GM12878 (cell line): Measurements from ENCODE around the gene ACADM. TPM values are rescaled to one million over a fixed set of nuclear protein-coding genes. Genes with fewer than 3 reads are reported as not detected.

Experiments used
- ATAC-seq: fragments of 200-7000 bp; cut with Tn5 transposase; 3 replicates; pipeline ENCODE4 v1.9.1; 2020; ENCODE audit warnings: mild to moderate bottlenecking, moderate library complexity
- BruUV-seq: library from RNA; stranded (reverse); fragments of 400-500 nt; replicated peaks from 2 replicates; lab custom pipeline; 2021; lab: Mats Ljungman, UMichigan
- CTCF ChIA-PET: fragments of 300-600 bp; sonication (Branson Sonifier 250); formaldehyde crosslinking; extraction: SDS; loops from one replicate; lab custom pipeline; 2021; ENCODE audit warnings: inconsistent platforms; lab: Yijun Ruan, JAX
- POLR2A ChIA-PET: fragments of 350-600 bp; formaldehyde crosslinking; extraction: SDS; loops from one replicate; lab custom pipeline; 2021; ENCODE audit warnings: inconsistent platforms; lab: Charles Lee
- RAD21 ChIA-PET: fragments of 300-600 bp; sonication (Branson Sonifier 250); formaldehyde crosslinking; loops from one replicate; lab custom pipeline; 2023; ENCODE audit warnings: antibody characterized with exemption; ENCODE audit not compliant: unreplicated experiment; lab: Charles Lee
- SMC1A ChIA-PET: fragments of 300-600 bp; sonication (Branson Sonifier 250); formaldehyde crosslinking; loops from one replicate; lab custom pipeline; 2023; ENCODE audit not compliant: unreplicated experiment, uncharacterized antibody; lab: Charles Lee
- DNase-seq: peaks from one replicate; pipeline ENCODE4 v3.0.0-alpha.2; 2011; ENCODE audit warnings: low read depth, low spot score
- FAIRE-seq: peaks from 3 replicates; lab custom pipeline; 2011; peaks lifted over from hg19 to GRCh38; lab: Jason Lieb, UNC
- H2AFZ ChIP-seq: 2 replicates; pipeline ENCODE4 v1.6.0; 2011; ENCODE audit warnings: low read depth, low read length, control low read depth; ENCODE audit not compliant: control insufficient read depth
- H3K27ac ChIP-seq: 2 replicates; pipeline ENCODE4 v1.5.1; 2011; ENCODE audit warnings: control low read depth; ENCODE audit not compliant: control insufficient read depth, insufficient read depth
- H3K27me3 ChIP-seq, 2 experiments: replicated peaks in 1 of 2; 2 replicates each; pipeline versions ENCODE4 v1.6.0 to v1.6.1; 2011; ENCODE audit warnings: low read length in 1 of 2; ENCODE audit not compliant: control insufficient read depth in 2 of 2, insufficient read depth in 2 of 2
- H3K36me3 ChIP-seq, 2 experiments: 2 replicates each; pipeline ENCODE4 v1.5.1; 2011; ENCODE audit warnings: low read length in 1 of 2; ENCODE audit not compliant: control insufficient read depth in 2 of 2, insufficient read depth in 2 of 2
- H3K4me1 ChIP-seq: 2 replicates; pipeline ENCODE4 v1.6.1; 2011; ENCODE audit warnings: mild to moderate bottlenecking, low read length, moderate library complexity, mixed read lengths; ENCODE audit not compliant: control insufficient read depth, insufficient read depth
- H3K4me2 ChIP-seq: 2 replicates; pipeline ENCODE4 v1.6.0; 2011; ENCODE audit warnings: control low read depth; ENCODE audit not compliant: control insufficient read depth, insufficient read depth
- H3K4me3 ChIP-seq: fragments of 200-600 bp; sonication (generic); 2 replicates; pipeline ENCODE4 v1.5.1; 2016
- H3K79me2 ChIP-seq: 2 replicates; pipeline ENCODE4 v1.6.0; 2011; ENCODE audit warnings: low read length; ENCODE audit not compliant: control insufficient read depth, insufficient read depth
- H3K9ac ChIP-seq: 2 replicates; pipeline ENCODE4 v1.8.0; 2011; ENCODE audit warnings: low read length, control low read depth, mixed read lengths; ENCODE audit not compliant: control insufficient read depth, insufficient read depth
- H3K9me3 ChIP-seq: replicated peaks from 3 replicates; pipeline ENCODE4 v1.5.1; 2011; ENCODE audit warnings: mild to moderate bottlenecking, low read length; ENCODE audit not compliant: control insufficient read depth, insufficient read depth
- H4K20me1 ChIP-seq: 2 replicates; pipeline ENCODE4 v1.6.0; 2011; ENCODE audit not compliant: control insufficient read depth, insufficient read depth
- ASH2L ChIP-seq: fragments of 300-600, 200-600 bp; sonication (generic); IDR thresholded peaks from 2 replicates; pipeline ENCODE4 v1.6.1; 2017; ENCODE audit warnings: low read depth, mild to moderate bottlenecking, borderline replicate concordance
- DPF2 ChIP-seq: fragments of 450-650 bp; IDR thresholded peaks from 2 replicates; pipeline ENCODE4 v1.6.1; 2017; ENCODE audit warnings: mild to moderate bottlenecking
- EZH2 ChIP-seq: IDR thresholded peaks from 2 replicates; pipeline ENCODE4 v1.6.1; 2012; ENCODE audit warnings: low read depth, mild to moderate bottlenecking, control low read depth, inconsistent platforms, low read length, borderline replicate concordance; ENCODE audit not compliant: control insufficient read depth
- IKZF1 ChIP-seq: fragments of 450-650 bp; conservative IDR thresholded peaks from 2 replicates; pipeline ENCODE4 v1.6.1; 2017; ENCODE audit warnings: antibody characterized with exemption, mild to moderate bottlenecking
- MTA3 ChIP-seq: IDR thresholded peaks from 2 replicates; pipeline ENCODE4 v1.6.1; 2012; ENCODE audit warnings: low read length, inconsistent platforms, borderline replicate concordance
- NFYB ChIP-seq: IDR thresholded peaks from 2 replicates; pipeline ENCODE4 v1.6.1; 2011; ENCODE audit warnings: low read depth, mild to moderate bottlenecking, low read length, improper control_type of control experiment, moderate library complexity; ENCODE audit not compliant: insufficient read depth
- PBX3 ChIP-seq: IDR thresholded peaks from 2 replicates; pipeline ENCODE4 v1.6.1; 2011; ENCODE audit warnings: mild to moderate bottlenecking, low read depth, low read length, moderate library complexity; ENCODE audit not compliant: insufficient replicate concordance
- POU2F2 ChIP-seq: IDR thresholded peaks from 3 replicates; pipeline ENCODE4 v1.6.1; 2011; ENCODE audit warnings: low read depth, mild to moderate bottlenecking, low read length, borderline replicate concordance
- RAD21 ChIP-seq: IDR thresholded peaks from 2 replicates; pipeline ENCODE4 v1.6.1; 2011; ENCODE audit warnings: mild to moderate bottlenecking, low read depth, low read length, moderate library complexity; ENCODE audit not compliant: insufficient read depth
- RBBP5 ChIP-seq: fragments of 200-600 bp; sonication (generic); conservative IDR thresholded peaks from 2 replicates; pipeline ENCODE4 v1.6.1; 2016
- RCOR1 ChIP-seq: conservative IDR thresholded peaks from 2 replicates; pipeline ENCODE4 v1.6.1; 2012; ENCODE audit warnings: low read depth, low read length, improper control_type of control experiment
- RELA ChIP-seq: fragments of 450-650 bp; IDR thresholded peaks from 2 replicates; pipeline ENCODE4 v1.8.0; 2014; ENCODE audit warnings: borderline replicate concordance; ENCODE audit not compliant: partially characterized antibody
- RELB ChIP-seq: fragments of 450-650 bp; IDR thresholded peaks from 2 replicates; pipeline ENCODE4 v1.6.1; 2017; ENCODE audit warnings: low read depth, mild to moderate bottlenecking, moderate library complexity
- SMARCA5 ChIP-seq: fragments of 450-650 bp; IDR thresholded peaks from 2 replicates; pipeline ENCODE4 v1.6.1; 2017; ENCODE audit warnings: mild to moderate bottlenecking
- SUPT20H ChIP-seq: IDR thresholded peaks from 2 replicates; pipeline ENCODE4 v1.6.1; 2011; ENCODE audit warnings: low read depth, mild to moderate bottlenecking, low read length, moderate library complexity, borderline replicate concordance; ENCODE audit not compliant: control insufficient read depth
- SUZ12 ChIP-seq: fragments of 200-600 bp; sonication (generic); IDR thresholded peaks from one replicate; pipeline ENCODE4 v1.6.1; 2018; ENCODE audit warnings: antibody characterized with exemption, mild to moderate bottlenecking; ENCODE audit not compliant: unreplicated experiment
- TCF12 ChIP-seq: IDR thresholded peaks from 2 replicates; pipeline ENCODE4 v1.6.1; 2011; ENCODE audit warnings: low read depth, mild to moderate bottlenecking, low read length
- WGBS: methylation state at CpG from one replicate; pipeline ENCODE4 v1.1.6; 2016; ENCODE audit warnings: low lambda C conversion rate; ENCODE audit not compliant: insufficient replicate concordance, insufficient coverage; ENCODE audit errors: missing lambda C conversion rate; 5-methylcytosine and 5-hydroxymethylcytosine counted together
- in situ Hi-C: fragments of 300-500 bp; cut with MboI; formaldehyde crosslinking; loops from 9 replicates; pipeline ENCODE4 v1.14.3; 2018; ENCODE audit warnings: mixed read lengths
- intact Hi-C: fragments of 100-400 bp; cut with micrococcal nuclease; formaldehyde crosslinking; loops from one replicate; pipeline ENCODE4 v1.14.2; 2022; ENCODE audit not compliant: unreplicated experiment
- polyA plus RNA-seq, 11 experiments: library from polyadenylated mRNA; depleted of rRNA in 4 of 11; unstranded in 6 of 11; stranded (reverse) in 5 of 11; fragments of >200 nt; fragmentation: Nextera tagmentation in 4 of 11; fragmentation: Illumina TruSeq in 1 of 11; extraction: Ambion mirVana in 4 of 11; extraction: Trizol in 1 of 11; gene quantifications; 1 replicate in 1 of 11; 2 replicates in 10 of 11; pipeline versions ENCODE4 v1.2.1 to v1.2.3, GENCODE V29; 2011 to 2016; ENCODE audit warnings: inconsistent platforms in 2 of 11, missing spikeins in 2 of 11, low read depth in 1 of 11
- total RNA-seq, 4 experiments: library from RNA; depleted of rRNA in 3 of 4; stranded (reverse); fragments of >200 nt in 3 of 4; fragmentation: Illumina TruSeq in 1 of 4; extraction: Trizol in 1 of 4; gene quantifications; 2 replicates each; pipeline versions ENCODE4 v1.2.1 to v1.2.3, GENCODE V29; 2013 to 2021

The ACADM gene
- total and polyA plus RNA-seq, 10 of the 15 experiments (the other 5 are each of a cell fraction or from before 2014, with no cell fraction given): 119 to 245 (median 204) TPM

GRCh38 chr1:75785320-75785982 lies 60.9 kb downstream of the ACADM start (continued):
- TF ChIP-seq IKZF1 (0 out of 2 replicates have a peak, but pooled peaks have one; percentile 3), MTA3 (peak; percentile 20; the same call in 1 of the 2 replicates), SMARCA5 (no peak), SUPT20H (no peak), RELB (0 out of 2 replicates have a peak, but pooled peaks have one; percentile 11)

- CTCF ChIA-PET: interaction anchor here (1.3 to 1.5 kb wide), 2 partner anchors 61 to 63 kb away, joined by 4 to 9 read pairs; no protein-coding TSS in a partner anchor
- FAIRE-seq: peak; percentile 86
- 2% methylated on average over 28 of the region's 28 CpGs for WGBS
- peak; percentile 39 for TF ChIP-seq RELA
- TF ChIP-seq EZH2: no peak
- TF ChIP-seq ASH2L: no peak
- no peak for TF ChIP-seq RBBP5
- no peak for TF ChIP-seq RAD21
- TF ChIP-seq DPF2: no peak
- peak; percentile 96 for TF ChIP-seq POU2F2
- no peak for TF ChIP-seq SUZ12
- TF ChIP-seq PBX3: no peak
- 0 out of 2 replicates have a peak, but pooled peaks have one; percentile 25 for TF ChIP-seq RCOR1
- peak; percentile 44 for TF ChIP-seq TCF12
- TF ChIP-seq NFYB: peak; percentile 27; the same call in 1 of the 2 replicates
Measured at GRCh38 chr1:75785983-75786853, 61.7 kb downstream of the ACADM start, which contains the start of gene RABGGTB. Gene RABGGTB, plus strand, starts transcription at chr1:75786256. Its CDS starts 16 bp downstream, at chr1:75786272.

More at GRCh38 chr1:75785983-75786853, 61.7 kb downstream of the ACADM start, which contains the start of gene RABGGTB:
- intact Hi-C loops: loop anchor here (1.0 to 10.0 kb wide), 2 partner anchors 62 to 199 kb away; partner anchors contain the start of gene ACADM
- ChIA-PET RAD21 (interaction anchor here (1.0 to 2.3 kb wide), 4 partner anchors 57 to 1053 kb away, joined by 3 to 16 read pairs (median 6); no protein-coding TSS in a partner anchor), SMC1A (interaction anchor here (0.7 to 3.2 kb wide), 6 partner anchors 37 to 63 kb away, joined by 3 to 33 read pairs (median 8); no protein-coding TSS in a partner anchor), POLR2A (interaction anchor here (0.7 to 3.3 kb wide), 3 partner anchors 59 to 1144 kb away, joined by 3 to 44 read pairs (median 8); no protein-coding TSS in a partner anchor)
- H3K79me2 ChIP-seq: peaks cover 66% of the 10 kb centered on the region
- ATAC-seq (peak; percentile 80), DNase-seq (peak; percentile 92)
- BruUV-seq: TSS peak; percentile 76
- peak within 1 kb of the TSS; percentile 93 for H3K9ac ChIP-seq
- peak within 1 kb of the TSS; percentile 80 for H3K4me3 ChIP-seq
- H3K27me3 ChIP-seq: no peaks in the 10 kb centered on the region
- H3K9me3 ChIP-seq: no peaks in the 10 kb centered on the region
- H2AFZ ChIP-seq: peak within 1 kb of the TSS; percentile 87
- in situ Hi-C loops: loop anchor here (5.0 kb wide), 2 partner anchors 59 to 201 kb away; no protein-coding TSS in a partner anchor
- H3K36me3 ChIP-seq: peaks cover 2 to 15% of the 10 kb centered on the region in 2 experiments; a peak in 3 of 4 replicates
- H4K20me1 ChIP-seq: peaks cover 6% of the 10 kb centered on the region; the same call in 1 of the 2 replicates
- H3K4me1 ChIP-seq: peaks cover 2% of the 10 kb centered on the region; the same call in 1 of the 2 replicates
- peak within 1 kb of the TSS; percentile 93 for H3K4me2 ChIP-seq
- peak within 1 kb of the TSS; percentile 98 for H3K27ac ChIP-seq
